ENCODE results near the gene SOX1. TPM values are rescaled to one million over a fixed set of nuclear protein-coding genes. Genes with fewer than 3 reads are reported as not detected.

SOX1 gene
- total RNA-seq, 1 donor from 2014 or later: 1.7 TPM

DNA sequence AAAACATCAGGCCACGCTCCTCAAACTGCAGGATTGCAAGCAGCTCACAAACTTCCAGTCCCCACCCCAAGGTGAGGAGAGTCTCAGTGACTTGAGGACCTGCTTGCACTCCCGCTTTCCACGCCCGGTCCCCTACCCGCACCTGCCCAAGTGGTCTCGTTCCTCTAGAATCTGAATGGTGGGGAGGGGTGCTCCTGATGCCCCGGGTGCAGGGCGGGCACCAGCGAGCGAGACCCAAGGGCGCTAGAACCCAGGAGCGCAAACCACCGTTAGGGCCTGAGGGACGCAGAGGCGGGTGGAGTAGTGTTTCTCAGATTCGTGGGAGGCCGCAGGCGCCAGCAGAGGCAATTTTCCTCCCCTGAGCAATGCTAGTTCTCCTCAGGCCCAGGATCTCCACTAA, 40.3 kb downstream of the SOX1 start:
- Mint-ChIP-seq H3K4me3 (ENCODE audit: unreplicated experiment) (no peak overlapping the region), H3K27ac (ENCODE audit: unreplicated experiment) (no peak overlapping the region), H3K4me1 (ENCODE audit: unreplicated experiment) (peaks cover 8% of the 10 kb centered on the region), H3K27me3 (ENCODE audit: unreplicated experiment) (peaks cover 25% of the 10 kb centered on the region), H3K9me3 (ENCODE audit: unreplicated experiment) (no peaks in the 10 kb centered on the region), H3K36me3 (ENCODE audit: low read depth, unreplicated experiment) (no peaks in the 10 kb centered on the region)
- no peak for DNase-seq (ENCODE audit: low spot score)
- TF ChIP-seq, protein P1, sequence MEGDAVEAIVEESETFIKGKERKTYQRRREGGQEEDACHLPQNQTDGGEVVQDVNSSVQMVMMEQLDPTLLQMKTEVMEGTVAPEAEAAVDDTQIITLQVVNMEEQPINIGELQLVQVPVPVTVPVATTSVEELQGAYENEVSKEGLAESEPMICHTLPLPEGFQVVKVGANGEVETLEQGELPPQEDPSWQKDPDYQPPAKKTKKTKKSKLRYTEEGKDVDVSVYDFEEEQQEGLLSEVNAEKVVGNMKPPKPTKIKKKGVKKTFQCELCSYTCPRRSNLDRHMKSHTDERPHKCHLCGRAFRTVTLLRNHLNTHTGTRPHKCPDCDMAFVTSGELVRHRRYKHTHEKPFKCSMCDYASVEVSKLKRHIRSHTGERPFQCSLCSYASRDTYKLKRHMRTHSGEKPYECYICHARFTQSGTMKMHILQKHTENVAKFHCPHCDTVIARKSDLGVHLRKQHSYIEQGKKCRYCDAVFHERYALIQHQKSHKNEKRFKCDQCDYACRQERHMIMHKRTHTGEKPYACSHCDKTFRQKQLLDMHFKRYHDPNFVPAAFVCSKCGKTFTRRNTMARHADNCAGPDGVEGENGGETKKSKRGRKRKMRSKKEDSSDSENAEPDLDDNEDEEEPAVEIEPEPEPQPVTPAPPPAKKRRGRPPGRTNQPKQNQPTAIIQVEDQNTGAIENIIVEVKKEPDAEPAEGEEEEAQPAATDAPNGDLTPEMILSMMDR (IDR thresholded peaks at IDR 0.05; ENCODE audit: unreplicated experiment): no peak

DNA sequence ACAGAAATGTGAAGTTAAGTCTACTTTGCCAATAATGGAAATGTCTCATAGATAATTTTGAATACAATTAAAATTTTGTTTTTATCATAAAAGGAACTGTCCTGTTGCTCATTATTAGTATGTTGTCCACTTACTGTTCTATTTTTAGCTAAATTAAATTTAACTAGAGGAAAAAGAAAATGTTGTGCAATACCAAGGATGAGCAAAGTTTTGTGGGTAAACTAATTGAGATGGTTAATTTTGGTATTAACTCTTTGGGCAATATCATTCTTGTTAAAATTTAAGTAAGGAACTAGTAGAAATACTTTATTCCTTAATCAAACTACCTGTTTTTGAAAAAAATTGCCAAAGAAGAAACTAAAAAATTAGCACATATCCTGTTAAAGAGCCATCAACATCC, 43.5 kb downstream of the SOX1 start:
- Mint-ChIP-seq H3K9me3 (ENCODE audit: unreplicated experiment) (no peaks in the 10 kb centered on the region), H3K27me3 (ENCODE audit: unreplicated experiment) (peaks cover 20% of the 10 kb centered on the region), H3K4me3 (ENCODE audit: unreplicated experiment) (no peak overlapping the region), H3K4me1 (ENCODE audit: unreplicated experiment) (peaks cover 8% of the 10 kb centered on the region), H3K27ac (ENCODE audit: unreplicated experiment) (no peak overlapping the region), H3K36me3 (ENCODE audit: low read depth, unreplicated experiment) (no peaks in the 10 kb centered on the region)
- DNase-seq (ENCODE audit: low spot score): no peak
- TF ChIP-seq, protein P1 (IDR thresholded peaks at IDR 0.05; ENCODE audit: unreplicated experiment): no peak

DNA sequence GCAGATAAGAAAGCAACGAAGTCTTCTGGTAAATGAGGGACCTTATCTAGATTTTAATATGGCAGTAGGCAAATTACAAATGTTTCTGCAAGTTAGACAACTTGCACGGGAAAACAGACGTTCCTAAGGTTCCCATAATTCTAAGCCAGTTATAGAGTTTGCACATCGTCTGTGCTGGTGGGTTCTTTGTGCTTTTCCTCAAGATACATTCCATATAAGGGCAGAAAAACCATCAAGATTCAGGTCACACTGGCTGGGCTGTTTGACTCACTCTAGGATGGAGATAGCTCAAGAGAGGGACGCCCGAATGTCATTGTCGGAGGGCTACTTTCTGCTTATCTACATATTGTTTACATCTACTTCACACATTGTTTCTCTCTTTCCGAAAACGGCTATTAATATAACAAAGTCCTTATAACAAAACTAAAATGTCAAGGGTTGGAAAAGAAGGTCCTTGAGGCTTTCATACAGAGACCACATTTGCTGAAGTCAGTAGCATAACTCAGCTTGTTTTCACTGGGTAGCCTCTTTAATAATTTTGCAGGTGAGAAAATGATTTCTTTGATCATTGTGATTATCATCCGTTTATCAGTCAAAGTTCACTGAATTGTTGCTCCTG, 44.4 kb downstream of the SOX1 start:
- peaks cover 2% of the 10 kb centered on the region for H3K4me1 Mint-ChIP-seq (ENCODE audit: unreplicated experiment)
- H3K9me3 Mint-ChIP-seq (ENCODE audit: unreplicated experiment): no peaks in the 10 kb centered on the region
- H3K36me3 Mint-ChIP-seq (ENCODE audit: low read depth, unreplicated experiment): no peaks in the 10 kb centered on the region
- no peak for DNase-seq (ENCODE audit: low spot score)
- TF ChIP-seq, protein P1 (IDR thresholded peaks at IDR 0.05; ENCODE audit: unreplicated experiment): no peak
- H3K27ac Mint-ChIP-seq (ENCODE audit: unreplicated experiment): no peak overlapping the region
- H3K27me3 Mint-ChIP-seq (ENCODE audit: unreplicated experiment): peaks cover 16% of the 10 kb centered on the region
- H3K4me3 Mint-ChIP-seq (ENCODE audit: unreplicated experiment): no peak overlapping the region

DNA sequence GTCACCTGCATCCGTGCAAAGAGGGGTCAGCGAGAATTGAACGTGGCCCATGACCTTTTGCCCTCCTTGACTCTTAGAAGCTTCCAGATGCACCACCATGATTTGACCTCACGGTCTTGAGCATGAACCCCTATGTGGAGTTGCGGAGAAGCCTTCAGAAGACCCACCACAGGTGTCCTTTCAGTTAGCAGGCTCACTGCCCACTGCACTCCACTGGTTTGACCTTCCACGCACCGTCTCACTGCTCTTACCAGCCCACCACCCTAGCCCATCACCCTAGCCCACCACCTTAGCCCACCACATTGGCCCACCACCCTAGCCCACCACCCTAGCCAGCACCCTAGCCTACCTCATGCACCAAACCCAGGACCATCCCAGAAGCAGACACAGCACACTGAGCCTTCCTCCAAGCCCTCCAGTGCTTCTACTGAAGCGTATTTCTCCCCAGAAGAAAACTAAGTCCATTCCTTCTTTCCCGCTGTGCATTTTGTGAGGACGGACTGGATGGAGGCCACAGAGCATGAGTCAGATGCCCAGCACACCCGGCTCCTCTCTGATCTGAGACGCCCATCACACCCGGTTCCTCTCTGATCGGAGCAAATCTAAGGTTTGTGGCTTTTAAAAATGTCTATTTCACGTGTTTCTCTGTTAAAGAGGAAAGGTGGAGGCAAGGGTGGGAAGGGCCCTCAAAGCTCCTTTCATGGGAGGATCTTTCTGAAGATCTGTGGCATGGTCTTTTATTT, 45.8 kb downstream of the SOX1 start:
- H3K36me3 Mint-ChIP-seq (ENCODE audit: low read depth, unreplicated experiment): no peaks in the 10 kb centered on the region
- no peaks in the 10 kb centered on the region for H3K4me1 Mint-ChIP-seq (ENCODE audit: unreplicated experiment)
- TF ChIP-seq, protein P1 (IDR thresholded peaks at IDR 0.05; ENCODE audit: unreplicated experiment): no peak
- peaks cover 12% of the 10 kb centered on the region for H3K27me3 Mint-ChIP-seq (ENCODE audit: unreplicated experiment)
- no peaks in the 10 kb centered on the region for H3K9me3 Mint-ChIP-seq (ENCODE audit: unreplicated experiment)
- no peak overlapping the region for H3K4me3 Mint-ChIP-seq (ENCODE audit: unreplicated experiment)
- DNase-seq (ENCODE audit: low spot score): no peak
- H3K27ac Mint-ChIP-seq (ENCODE audit: unreplicated experiment): no peak overlapping the region

DNA sequence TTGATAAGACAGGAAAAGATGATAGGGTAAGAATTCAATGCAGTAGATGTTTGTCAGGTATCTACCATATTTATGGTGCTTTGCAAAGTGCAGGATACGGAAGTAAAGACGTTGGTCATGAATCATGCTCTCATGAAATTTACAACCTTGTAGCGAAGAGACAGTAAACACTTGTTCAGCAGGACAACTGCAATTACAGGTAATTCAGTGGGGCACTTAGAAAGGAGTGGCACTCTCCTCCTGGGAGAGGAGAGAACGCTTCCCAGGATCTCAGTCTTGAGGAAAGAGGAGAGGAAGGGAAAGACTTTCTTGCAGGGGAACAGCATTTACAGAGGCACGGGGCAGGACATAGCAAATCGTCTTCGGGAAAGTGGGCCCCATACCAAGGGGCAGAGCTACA, 46.4 kb downstream of the SOX1 start:
- no peaks in the 10 kb centered on the region for H3K9me3 Mint-ChIP-seq (ENCODE audit: unreplicated experiment)
- TF ChIP-seq, protein P1 (IDR thresholded peaks at IDR 0.05; ENCODE audit: unreplicated experiment): no peak
- H3K4me3 Mint-ChIP-seq (ENCODE audit: unreplicated experiment): no peak overlapping the region
- no peak overlapping the region for H3K27ac Mint-ChIP-seq (ENCODE audit: unreplicated experiment)
- H3K27me3 Mint-ChIP-seq (ENCODE audit: unreplicated experiment): peaks cover 12% of the 10 kb centered on the region
- no peaks in the 10 kb centered on the region for H3K4me1 Mint-ChIP-seq (ENCODE audit: unreplicated experiment)
- H3K36me3 Mint-ChIP-seq (ENCODE audit: low read depth, unreplicated experiment): no peaks in the 10 kb centered on the region
- DNase-seq (ENCODE audit: low spot score): no peak

All from endothelial cell (in vitro differentiated cells).